GM18517 (cell line): ENCODE data around the gene AP1G1.
A peak's percentile ranks its signal among the peaks of the same experiment; 100 is the strongest.
"Not testable (repeated sequence)": the region's sequence is repeated elsewhere in the genome, so short reads cannot be mapped to it uniquely, and the experiment has no call there.

Source experiments
- ATAC-seq: cut with Tn5 transposase; IDR thresholded peaks from one replicate; pipeline ENCODE4 v1.9.1; 2021; ENCODE audit warnings: mild to moderate bottlenecking, moderate library complexity; ENCODE audit not compliant: unreplicated experiment

Gene AP1G1

DNA sequence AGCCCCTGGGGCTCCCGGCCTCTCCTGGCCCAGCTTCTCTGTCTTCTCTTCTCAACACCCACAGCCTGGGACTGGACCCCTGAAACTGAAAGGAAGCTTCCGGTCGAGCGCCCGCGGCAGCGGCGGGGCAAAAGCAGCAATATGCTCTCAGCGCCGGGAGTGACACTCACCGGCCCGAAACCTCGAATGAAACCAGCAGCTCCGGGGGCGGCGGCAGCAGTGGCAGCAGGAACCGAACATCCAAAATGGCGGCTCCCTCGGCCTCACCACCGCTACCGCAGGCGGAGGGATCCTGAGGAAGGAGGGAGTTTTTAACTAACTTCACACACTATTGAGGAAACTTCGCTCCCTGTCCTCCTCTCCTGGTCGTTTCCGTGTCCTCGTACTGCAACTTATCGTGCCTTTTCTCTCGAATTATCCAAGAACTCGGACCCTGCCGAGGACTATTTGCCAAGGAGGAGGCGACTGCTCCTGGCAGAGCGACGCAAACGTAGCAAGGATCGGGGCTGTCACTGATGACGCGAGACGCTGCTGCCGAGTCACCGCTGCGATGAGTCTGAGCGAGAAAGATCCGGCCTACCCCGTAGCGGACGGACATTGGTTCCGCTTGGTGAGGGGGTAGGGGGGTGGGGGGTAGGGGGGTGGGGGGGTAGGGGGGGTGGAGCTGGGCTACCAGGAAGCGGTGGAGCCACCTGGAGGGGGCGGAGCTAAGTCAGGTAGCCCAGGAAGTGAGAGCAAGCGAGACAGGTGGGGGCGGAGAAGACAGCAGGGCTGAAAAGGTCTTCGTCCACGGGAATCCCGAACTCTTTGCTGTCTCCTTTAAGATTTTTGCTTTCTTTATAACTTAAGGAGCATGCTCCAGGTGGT is at the start of gene AP1G1:
Gene AP1G1, minus strand, starts transcription at position 242 of the 867 bp plus-strand sequence. CDS start 19,355 bp downstream, outside the sequence.
- ATAC-seq, result peak; percentile 76

DNA sequence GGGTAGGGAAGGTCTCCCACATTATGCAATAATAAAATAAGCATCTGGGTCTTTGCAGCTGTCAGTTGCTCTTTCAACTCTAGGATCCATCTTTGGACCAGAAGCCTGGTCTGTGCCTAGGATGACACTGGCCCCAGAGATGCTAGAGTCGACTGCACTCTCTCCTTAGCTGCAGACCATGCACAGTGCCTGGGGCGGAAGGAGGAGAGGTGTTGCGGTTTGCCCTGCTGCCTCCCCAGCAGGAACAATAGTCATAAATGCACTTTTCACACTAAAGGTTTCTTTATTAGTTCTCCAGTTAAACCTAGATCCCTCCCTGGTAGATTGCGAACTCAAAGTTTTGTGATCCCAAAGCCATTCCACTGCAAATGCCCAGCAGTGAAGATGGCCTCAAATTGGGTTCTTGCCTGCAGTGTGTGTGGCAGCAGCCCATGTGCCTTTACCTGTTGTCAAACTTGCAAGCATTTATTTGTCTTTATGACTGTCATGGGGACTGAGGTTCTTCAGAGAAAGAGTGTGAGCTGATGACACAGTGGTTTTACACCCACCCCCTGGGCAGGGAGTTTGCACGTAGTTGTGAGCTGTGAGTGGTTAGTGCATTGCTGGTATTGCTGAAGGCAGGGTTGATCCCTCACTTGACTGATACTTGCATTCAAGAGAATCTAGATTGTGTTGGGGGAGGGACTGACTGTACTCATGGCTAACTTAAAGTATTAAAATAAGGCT is 47.5 kb upstream of the AP1G1 start:
- no peak for ATAC-seq

DNA sequence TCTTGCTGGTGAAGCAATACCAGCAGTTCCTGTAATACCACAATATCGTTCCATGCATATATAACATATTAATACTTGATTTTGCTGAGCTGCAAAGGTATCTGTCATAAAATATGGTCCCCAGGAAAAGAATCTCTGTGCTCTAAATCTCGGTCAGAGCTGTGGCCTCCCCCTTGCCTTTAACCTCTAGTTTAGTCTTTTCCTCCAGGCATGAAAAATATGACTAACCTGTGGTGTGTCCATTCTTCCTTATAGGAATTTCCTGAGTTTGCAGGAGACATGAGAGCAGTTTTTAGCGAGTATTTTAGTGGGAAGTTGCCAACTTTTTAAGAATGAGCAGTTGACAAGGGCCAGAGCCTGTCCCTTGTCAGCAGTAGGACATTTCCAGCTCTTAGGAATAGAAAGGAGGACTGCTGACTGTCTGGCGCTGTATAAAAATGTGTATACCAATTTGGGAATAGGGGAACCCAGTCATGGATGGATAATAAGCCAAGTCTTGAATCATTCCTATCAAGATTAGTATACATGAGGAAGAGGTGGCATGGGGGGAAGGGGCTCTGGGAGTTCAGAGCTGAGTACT is 45.8 kb upstream of the AP1G1 start:
- ATAC-seq, result no peak

DNA sequence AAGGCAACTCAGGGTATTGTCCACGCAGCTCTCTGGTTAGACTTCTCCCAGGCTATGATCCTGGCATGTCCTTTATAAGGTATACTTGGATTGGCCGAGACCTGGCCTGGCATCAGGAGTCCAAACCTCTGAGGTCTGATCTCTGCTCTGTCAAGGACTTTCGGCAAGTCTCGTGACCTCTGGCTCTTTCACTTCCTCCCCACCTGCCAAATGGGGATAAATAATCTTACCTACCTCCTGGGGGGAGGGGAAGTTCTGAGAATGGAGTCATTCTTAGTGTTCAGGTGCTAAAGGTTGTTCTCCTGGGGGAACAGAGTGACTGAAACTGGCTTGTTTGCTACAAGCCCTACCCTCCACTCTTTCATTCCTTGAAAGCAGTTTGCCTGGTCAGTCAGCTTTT is 44.8 kb upstream of the AP1G1 start:
- peak; percentile 70 for ATAC-seq

DNA sequence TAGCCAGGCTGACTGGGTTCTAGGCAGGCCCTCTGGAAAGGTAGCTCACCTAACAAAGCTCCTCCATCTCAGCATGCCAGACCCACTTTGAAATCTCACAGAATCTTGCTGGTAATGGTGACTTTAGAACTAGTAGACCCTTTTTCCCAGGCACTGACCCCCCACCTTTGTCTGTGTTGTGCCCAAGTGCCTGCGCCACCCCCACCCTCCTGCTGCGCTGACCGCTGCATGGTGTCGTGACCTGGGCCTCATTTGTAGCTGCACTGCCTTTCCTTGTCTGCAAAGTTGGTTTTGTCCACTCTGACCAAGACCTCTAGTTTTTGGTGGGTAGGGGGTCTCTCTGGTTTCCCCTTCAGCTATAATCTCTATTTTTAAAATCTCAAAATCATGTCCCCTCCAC is 43.9 kb upstream of the AP1G1 start:
- ATAC-seq, result no peak

DNA sequence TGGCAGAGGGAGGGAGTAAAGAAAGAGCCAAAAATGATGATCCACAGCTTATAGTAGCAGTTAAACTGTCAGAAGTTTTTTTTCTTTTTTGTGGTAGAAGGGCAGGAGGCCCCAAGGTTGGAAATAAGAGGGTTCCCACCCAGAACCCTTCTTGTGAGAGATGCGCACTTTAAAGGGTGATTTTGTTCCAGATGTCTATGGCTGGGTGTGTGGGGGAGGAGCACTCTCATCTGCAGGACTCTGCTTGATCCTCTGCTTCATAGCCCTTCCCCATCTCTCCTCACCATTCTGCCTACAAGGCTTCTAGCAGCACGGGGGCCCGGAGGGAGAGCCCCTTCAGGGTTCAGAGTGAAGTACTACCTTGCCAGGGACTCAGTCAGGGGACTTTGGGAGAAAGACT is 43.5 kb upstream of the AP1G1 start:
- ATAC-seq, result no peak

DNA sequence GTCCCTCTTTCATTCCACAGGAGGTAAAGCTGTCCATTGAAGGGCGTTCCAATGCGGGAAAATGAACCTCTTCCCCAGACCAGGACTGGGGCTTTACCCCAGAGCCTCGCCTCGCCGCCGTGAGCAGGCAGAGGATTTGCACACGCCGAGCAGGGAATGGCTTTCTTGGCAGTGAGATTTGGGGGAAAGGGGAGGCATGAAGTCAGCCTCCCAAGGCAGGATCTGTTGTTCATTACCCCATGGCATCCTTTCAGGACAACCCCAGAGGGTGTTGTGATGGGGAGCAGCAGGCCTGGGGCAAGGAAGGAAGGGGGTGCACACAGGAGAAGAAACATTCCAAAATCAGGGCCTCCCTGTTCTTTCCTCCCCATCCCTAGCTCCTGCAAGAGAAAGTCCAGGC is 43.1 kb upstream of the AP1G1 start:
- no peak for ATAC-seq

DNA sequence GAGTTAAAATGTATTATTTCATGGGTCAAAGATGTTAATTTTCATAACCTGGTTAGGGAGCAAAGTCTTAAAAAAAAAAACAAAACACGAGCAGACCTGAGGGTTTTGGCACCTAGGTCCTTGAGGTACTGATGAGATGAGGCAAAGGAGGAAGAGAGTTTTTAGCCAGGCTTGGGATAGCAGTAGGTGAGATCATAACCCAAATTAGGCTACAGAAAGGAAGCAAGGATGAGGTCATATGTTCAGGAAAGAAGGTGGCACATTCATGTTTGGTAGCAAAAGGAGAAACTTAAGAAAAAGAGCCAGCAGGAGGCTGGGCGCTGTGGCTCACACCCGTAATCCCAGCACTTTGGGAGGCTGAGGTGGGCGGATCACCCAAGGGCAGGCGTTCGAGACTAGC is 40.0 kb upstream of the AP1G1 start:
- no peak for ATAC-seq

DNA sequence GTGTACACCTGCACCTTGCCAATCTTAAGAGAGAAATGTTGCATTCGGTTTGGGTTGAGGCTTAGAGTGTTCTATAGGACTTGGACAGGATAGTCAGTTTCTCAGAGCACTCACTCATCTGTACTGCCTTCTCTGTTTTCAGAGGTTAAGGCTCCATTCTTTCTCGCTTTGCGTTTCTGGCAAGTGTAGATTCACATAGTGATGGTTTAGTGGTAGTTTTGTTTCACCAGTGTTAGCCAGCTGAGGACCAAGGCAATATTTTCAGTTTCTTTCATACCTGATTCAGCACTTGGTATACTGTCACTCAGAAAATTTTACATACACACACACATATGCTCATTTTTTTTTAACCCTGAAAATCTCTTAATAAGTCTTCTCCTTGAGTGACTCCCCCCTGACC is 38.5 kb upstream of the AP1G1 start:
- ATAC-seq, result no peak

DNA sequence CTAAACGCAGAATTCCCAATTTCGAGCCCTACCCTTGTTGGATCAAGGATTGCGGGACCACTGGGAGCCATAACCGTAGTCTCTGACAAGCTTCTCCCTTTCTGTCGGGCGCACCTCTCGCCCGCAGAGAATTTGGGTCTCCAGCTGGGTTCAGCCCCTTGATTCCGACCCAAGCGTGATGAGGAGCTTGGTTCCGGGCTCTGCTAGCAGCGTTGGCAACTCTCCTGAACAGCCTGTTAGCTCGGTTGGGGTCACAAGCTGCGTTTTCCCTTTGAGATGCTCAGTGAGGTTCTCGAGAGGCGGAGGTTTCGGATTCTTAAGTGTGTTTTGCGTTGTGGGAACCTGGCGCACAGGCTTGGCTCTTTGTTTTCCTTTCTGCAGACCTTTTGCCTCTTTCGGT is 37.8 kb upstream of the AP1G1 start:
- ATAC-seq, result no peak

DNA sequence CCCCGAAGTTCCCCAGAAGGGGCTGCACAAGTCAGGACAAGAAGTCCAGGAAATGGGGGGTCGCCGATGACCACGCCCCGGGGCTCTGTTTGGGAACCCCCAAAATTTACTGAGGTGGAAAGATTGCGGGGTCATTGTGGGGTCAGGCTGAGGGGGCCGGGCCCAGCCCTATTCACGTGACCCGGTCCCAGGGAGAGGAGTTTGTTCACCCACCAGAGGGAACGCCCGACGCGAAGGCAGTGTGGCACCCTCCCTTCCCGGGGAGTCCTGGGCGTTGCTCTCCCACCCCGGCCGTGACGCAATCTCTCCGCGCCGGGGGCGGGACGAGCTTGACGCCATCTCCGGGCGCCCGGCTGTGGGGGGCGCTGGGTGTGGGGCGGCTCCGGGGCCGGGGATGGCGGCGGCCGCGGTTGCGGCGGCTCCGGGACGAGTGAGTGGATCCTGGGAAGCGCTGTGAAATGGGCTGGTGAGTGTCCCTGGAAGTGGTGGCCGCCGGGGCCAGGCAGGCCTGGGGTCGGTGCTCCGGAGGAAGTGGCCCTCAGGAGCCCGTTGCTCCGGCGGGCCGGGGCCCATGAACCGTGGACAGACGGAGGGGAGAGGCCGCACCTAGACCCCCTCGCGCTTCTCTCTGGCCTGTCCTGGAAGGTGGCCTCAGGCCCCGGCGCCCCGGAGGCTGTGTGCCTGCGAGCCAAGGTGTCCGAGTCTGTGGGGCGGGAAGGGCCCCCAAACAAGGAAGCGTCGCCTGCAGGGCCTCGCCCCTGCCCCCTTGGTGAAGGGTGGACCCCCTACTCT is 37.2 kb upstream of the AP1G1 start, which contains the start of gene ATXN1L:
Gene ATXN1L, plus strand, starts transcription at position 338 of the 792 bp plus-strand sequence. CDS start 3,765 bp downstream, outside the sequence.
- peak; percentile 62 for ATAC-seq

DNA sequence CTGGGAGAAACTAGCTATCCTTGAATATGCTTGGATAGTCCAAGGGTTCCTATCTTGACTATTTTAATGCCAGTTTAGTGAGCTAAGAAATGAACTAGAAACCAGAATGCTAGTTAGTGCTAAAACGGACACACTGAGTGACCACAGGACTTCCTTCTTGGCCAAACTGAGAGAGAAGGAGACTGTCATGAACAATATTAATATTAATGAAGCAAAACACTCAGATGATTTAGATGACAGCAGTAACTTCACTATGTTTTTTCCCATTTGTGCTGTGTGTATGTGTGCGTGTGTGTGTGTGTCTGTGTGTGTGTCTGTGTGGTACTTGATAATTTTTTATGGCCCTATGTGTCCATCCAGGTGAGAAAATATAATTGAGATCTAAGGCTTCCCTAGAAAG is 34.9 kb upstream of the AP1G1 start:
- ATAC-seq, result no peak

DNA sequence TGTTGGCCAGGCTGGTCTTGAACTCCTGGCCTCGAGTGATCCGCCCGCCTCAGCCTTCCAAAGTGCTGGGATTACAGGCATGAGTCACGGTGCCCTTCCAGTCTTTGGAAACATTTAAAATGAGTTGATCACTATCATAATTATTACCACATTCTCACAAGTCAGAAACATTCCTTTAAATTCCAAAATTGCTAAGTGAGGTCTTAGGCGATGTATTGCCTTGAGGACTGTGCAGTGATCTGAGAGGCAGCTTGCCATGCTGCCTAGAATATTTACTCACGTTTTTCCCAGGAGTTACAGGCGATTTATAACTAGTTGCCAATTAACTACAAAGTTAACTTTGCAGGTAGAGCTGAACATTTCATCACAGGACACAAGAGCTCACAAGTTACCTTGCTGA is 31.4 kb upstream of the AP1G1 start:
- ATAC-seq, result no peak

DNA sequence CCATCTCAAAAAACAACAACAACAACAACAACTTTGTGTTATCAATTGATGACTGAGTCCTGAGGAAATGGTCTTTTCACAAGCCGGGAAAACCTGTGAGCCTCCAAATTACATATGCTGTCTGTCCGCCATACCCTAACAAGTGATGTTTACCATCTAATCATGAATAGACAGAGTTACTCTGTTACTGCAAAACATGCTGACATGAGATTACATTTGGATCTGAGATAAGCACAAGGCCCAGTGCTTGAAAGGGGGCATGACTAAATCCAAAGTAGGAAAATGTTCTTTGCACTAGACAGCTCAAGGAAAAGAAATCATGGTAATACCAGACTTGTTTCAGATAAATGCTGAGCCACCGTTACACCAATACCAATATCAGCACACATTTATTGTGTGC is 28.5 kb upstream of the AP1G1 start:
- no peak for ATAC-seq

DNA sequence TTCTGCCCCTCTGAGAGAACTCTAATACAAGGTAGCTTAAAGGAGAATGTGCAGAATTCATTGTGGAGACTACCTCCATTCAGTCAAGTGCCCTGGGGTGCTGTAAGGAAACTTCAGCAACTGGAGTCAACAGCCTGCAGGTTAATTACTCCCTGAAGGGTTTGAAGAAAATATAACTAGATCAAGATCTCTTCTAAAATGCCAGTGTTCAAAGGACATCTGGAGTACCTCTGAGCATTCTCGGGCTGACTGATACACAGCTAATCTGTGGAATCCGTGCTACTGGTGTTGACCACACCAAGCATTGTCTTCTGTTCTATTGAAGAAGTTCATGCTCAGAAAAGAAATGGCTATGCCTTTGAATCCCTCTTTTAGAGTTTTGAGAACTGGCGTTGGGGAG is 25.7 kb upstream of the AP1G1 start:
- ATAC-seq, result no peak

DNA sequence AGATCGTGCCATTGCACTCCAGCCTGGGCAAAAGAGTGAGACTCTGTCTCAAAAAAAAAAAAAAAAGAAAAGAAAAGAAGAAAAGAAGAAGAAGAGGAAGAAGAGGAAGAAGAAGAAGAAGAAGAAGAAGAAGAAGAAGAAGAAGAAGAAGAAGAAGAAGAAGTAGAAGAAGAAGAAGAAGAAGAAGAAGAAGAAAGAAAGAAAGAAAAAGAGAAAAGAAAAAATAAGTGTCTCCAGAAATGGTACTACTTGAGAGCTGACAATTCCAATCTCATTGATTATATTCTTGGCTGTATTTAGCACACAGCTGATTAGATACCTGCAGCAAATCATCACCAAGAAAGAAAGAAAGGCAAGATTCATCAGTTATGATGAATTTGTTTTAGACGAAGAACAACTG is 23.5 kb upstream of the AP1G1 start:
- ATAC-seq, result not testable (repeated sequence)

DNA sequence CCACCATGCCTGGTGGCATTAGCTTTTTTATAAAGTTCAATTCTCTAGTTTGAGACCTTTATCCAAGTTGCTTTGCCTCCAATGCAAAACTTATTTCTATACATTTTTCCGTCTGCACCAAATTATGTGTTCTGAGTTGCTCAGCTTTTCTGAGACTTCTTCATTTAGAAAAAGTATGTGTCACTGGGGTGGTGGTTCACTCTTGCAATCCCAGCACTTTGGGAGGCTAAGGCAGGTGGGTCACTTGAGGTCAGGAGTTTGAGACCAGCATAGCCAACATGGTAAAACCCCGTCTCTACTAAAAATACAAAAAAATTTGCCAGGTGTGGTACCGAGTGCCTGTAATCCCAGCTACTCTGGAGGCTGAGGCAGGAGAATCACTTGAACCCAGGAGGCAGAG is 23.1 kb upstream of the AP1G1 start:
- ATAC-seq, result not testable (repeated sequence)

DNA sequence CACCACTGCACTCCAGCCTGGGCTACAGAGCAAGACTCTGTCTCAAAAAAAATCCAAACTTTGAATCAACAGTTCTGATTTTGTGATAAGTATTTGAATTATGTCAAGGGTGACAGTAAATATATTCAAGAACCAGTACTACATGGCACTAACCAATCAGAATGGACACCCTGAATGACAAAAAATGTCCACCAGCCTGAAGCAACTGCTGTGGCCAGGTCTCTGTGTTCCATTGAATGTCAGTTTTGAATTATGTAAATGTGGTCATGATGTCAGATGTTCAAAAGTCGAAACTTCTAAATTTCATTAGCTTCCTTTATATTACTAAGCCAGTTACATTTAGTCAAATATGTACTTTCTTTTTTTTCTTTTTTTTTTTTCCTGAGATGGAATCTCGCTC is 21.7 kb upstream of the AP1G1 start:
- no peak for ATAC-seq

DNA sequence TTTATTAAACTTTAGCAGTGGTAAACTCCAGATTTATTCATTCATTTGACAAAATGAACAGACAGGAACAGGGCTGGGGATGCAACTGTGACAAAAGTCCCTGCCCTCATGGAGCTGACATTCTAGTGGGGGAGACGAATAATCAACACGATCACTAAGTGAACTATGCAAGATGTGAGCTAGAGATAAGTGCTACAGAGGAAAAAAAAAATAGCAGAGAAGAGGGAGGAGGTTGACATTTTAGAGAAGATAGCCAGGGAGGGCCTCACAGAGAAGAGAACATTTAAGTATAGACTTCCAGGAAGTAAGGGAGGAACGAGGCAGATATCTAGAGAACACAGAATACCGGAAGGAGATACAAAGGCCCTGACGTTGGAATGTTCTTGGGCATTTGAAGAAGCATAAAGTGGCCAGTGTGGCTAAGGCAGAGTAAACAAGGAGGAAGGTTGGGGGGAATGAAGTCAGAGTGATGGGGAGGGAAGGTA is 17.9 kb upstream of the AP1G1 start:
- ATAC-seq, result no peak

DNA sequence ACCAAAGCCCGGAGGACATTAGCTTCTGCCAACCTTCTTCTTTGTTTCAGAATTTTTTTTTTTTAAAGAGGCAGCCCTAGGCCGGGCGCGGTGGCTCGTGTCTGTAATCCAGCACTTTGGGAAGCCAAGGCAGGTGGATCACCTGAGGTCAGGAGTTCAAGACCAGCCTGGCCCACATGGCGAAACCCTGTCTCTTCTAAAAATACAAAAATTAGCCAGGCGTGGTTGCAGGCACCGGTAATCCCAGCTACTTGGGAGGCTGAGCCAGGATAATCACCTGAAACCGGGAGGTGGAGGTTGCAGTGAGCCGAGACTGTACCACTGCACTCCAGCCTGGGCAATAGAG is 8.5 kb upstream of the AP1G1 start:
- not testable (repeated sequence) for ATAC-seq

DNA sequence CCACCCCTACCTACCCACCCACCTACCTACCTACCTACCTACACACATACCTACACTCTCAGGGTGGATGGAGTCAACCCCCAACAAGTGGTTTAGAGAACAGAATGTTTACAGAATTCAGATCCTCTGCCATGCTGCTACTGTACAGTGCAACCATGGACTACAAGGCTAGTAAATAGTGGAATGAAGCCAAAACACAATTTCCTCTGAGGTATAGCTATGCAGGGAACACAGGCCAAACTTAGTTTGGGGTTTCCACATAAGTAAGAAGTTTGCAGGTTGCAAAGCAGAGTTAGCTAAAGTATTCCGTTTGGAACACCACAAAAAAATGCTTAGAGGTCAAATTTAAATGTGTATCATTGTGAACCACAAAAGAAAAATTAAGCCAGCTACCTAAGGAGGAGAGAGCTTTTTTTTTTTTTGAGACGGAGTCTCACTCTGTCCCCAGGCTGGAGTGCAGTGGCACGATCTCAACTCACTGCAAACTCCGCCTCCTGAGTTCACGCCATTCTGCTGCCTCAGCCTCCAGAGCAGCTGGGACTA is 2.7 kb upstream of the AP1G1 start:
- no peak for ATAC-seq
